Activated T-cell treated with anti-CD3 and anti-CD28 coated beads for 4 hours (primary cell): ENCODE results near the gene GPR153.

Experiments
- DNase-seq: peaks from one replicate; pipeline ENCODE4 v3.0.0-alpha.2; 2020

Gene GPR153

GRCh38 chr1:6286266-6286665, 25.4 kb upstream of the GPR153 start:
- DNase-seq = no peak

GRCh38 chr1:6285336-6285735, 24.4 kb upstream of the GPR153 start:
- no peak for DNase-seq

- DNase-seq = no peak
Measured at GRCh38 chr1:6282577-6283270, 21.8 kb upstream of the GPR153 start.

- no peak for DNase-seq
Measured at GRCh38 chr1:6281511-6282402, 20.9 kb upstream of the GPR153 start.

GRCh38 chr1:6280761-6281451, 20.0 kb upstream of the GPR153 start:
- DNase-seq = no peak

GRCh38 chr1:6279613-6280383, 18.9 kb upstream of the GPR153 start:
- DNase-seq = no peak

- no peak for DNase-seq
Measured at GRCh38 chr1:6279066-6279465, 18.2 kb upstream of the GPR153 start.

GRCh38 chr1:6278263-6278662, 17.4 kb upstream of the GPR153 start:
- no peak for DNase-seq

GRCh38 chr1:6276811-6277555, 16.1 kb upstream of the GPR153 start:
- no peak for DNase-seq

- no peak for DNase-seq
Measured at GRCh38 chr1:6275826-6276782, 15.2 kb upstream of the GPR153 start.

- no peak for DNase-seq
Measured at GRCh38 chr1:6274622-6275139, 13.8 kb upstream of the GPR153 start.

GRCh38 chr1:6274102-6274501, 13.2 kb upstream of the GPR153 start:
- DNase-seq = no peak

- DNase-seq = no peak
Measured at GRCh38 chr1:6273380-6273891, 12.5 kb upstream of the GPR153 start.

- no peak for DNase-seq
Measured at GRCh38 chr1:6272868-6273267, 12.0 kb upstream of the GPR153 start.

- DNase-seq = no peak
Measured at GRCh38 chr1:6272452-6272851, 11.6 kb upstream of the GPR153 start.

- no peak for DNase-seq
Measured at GRCh38 chr1:6271554-6271953, 10.7 kb upstream of the GPR153 start.

GRCh38 chr1:6271006-6271405, 10.1 kb upstream of the GPR153 start:
- no peak for DNase-seq

GRCh38 chr1:6270401-6270800, 9.5 kb upstream of the GPR153 start:
- DNase-seq = no peak

- DNase-seq = no peak
Measured at GRCh38 chr1:6269720-6270400, 9.0 kb upstream of the GPR153 start.

- no peak for DNase-seq
Measured at GRCh38 chr1:6269296-6269695, 8.4 kb upstream of the GPR153 start.
